ENCODE measurements around the gene PCDHB16.

PCDHB16 gene

DNA sequence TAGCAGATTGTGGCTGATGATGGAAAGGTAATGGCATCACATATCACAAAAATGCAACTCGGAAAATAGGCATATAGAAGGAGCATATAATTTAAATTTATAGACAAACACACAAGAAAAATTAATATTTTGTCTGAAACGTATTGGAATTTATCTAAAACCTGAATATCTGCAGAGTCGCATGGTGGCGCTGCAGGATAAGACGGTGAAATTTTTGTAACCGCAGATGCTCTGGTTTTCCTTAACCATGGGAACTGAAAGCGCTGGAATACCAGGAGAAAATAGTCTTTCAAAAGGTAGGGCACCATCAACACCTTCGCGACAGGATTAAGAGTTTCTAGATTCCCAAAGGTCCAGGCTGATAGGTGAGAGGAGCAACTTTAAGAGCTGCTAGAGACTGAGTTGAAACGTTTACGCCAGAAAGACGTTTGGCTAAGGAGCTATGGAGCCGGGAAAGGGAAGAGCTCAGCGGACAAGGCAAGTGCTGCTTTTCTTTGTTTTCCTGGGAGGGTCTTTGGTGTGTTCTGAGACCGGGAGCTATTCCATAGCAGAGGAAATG, 52.0 kb downstream of the PCDHB16 start:
- no peak for DNase-seq
